ENCODE measurements around the gene LPGAT1. TPM values are rescaled to one million over a fixed set of nuclear protein-coding genes. Genes with fewer than 3 reads are reported as not detected.

The LPGAT1 gene
- total RNA-seq, 4 donors from 2014 or later = 10.8 to 32.0 (median 24.8) TPM

- Histone ChIP-seq H3K4me3 (no peak overlapping the region), H3K27ac (no peak overlapping the region), H3K4me1 (peaks cover 0 to 3% (median 0%) of the 10 kb centered on the region in 3 donors), H3K36me3 (peaks cover 0 to 16% (median 0%) of the 10 kb centered on the region in 3 donors), H3K27me3 (peaks cover 0 to 18% (median 0%) of the 10 kb centered on the region in 4 donors), H3K9me3 (no peaks in the 10 kb centered on the region)
- DNase-seq = no peak
- no peak for TF ChIP-seq CTCF (IDR thresholded peaks at IDR 0.05)
- TF ChIP-seq POLR2A (IDR thresholded peaks at IDR 0.05) = no peak
- WGBS, 2 donors = 75 to 83% methylated on average over 1 of the region's 1 CpG
- intact Hi-C loops (cut with DNase I) = no loop called here
These were observed 88.3 kb downstream of the LPGAT1 start for GRCh38 chr1:211742272-211742671.

GRCh38 chr1:211741788-211742187 lies 88.8 kb downstream of the LPGAT1 start:
- TF ChIP-seq CTCF (IDR thresholded peaks at IDR 0.05) (no peak), POLR2A (IDR thresholded peaks at IDR 0.05) (no peak)
- no peak overlapping the region for H3K4me3 ChIP-seq
- 35 to 38% methylated on average over 3 of the region's 3 CpGs for WGBS, 2 donors
- H3K4me1 ChIP-seq = peaks cover 0 to 4% (median 0%) of the 10 kb centered on the region in 3 donors
- DNase-seq = no peak
- no peaks in the 10 kb centered on the region for H3K9me3 ChIP-seq
- intact Hi-C loops (cut with DNase I) = no loop called here
- H3K36me3 ChIP-seq = peaks cover 0 to 11% (median 0%) of the 10 kb centered on the region in 3 donors
- no peak overlapping the region for H3K27ac ChIP-seq
- H3K27me3 ChIP-seq = peaks cover 0 to 23% (median 0%) of the 10 kb centered on the region in 4 donors

- no peak for DNase-seq
- H3K9me3 ChIP-seq = no peaks in the 10 kb centered on the region
- intact Hi-C loops (cut with DNase I) = no loop called here
- H3K4me3 ChIP-seq = no peak overlapping the region
- H3K27me3 ChIP-seq = peaks cover 0 to 24% (median 0%) of the 10 kb centered on the region in 4 donors
- no peak overlapping the region for H3K27ac ChIP-seq
- TF ChIP-seq POLR2A (IDR thresholded peaks at IDR 0.05) (no peak), CTCF (IDR thresholded peaks at IDR 0.05) (no peak)
- WGBS, 2 donors = 71 to 76% methylated on average over 9 of the region's 9 CpGs
- H3K4me1 ChIP-seq = peaks cover 0 to 11% (median 0%) of the 10 kb centered on the region in 3 donors
- peaks cover 0 to 8% (median 0%) of the 10 kb centered on the region in 3 donors for H3K36me3 ChIP-seq
These were observed 89.4 kb downstream of the LPGAT1 start for GRCh38 chr1:211741116-211741515.

- Histone ChIP-seq H3K9me3 (no peaks in the 10 kb centered on the region), H3K27ac (no peak overlapping the region), H3K4me3 (no peak overlapping the region), H3K27me3 (peaks cover 0 to 24% (median 0%) of the 10 kb centered on the region in 4 donors), H3K36me3 (no peaks in the 10 kb centered on the region), H3K4me1 (peaks cover 8 to 23% (median 9%) of the 10 kb centered on the region in 3 donors)
- intact Hi-C loops (cut with DNase I) = no loop called here
- DNase-seq = no peak
- TF ChIP-seq POLR2A (IDR thresholded peaks at IDR 0.05) = no peak
- TF ChIP-seq CTCF (IDR thresholded peaks at IDR 0.05) = no peak
- 55 to 70% methylated on average over 6 of the region's 6 CpGs for WGBS, 2 donors
These were observed 90.7 kb downstream of the LPGAT1 start for GRCh38 chr1:211739671-211740411.

- Histone ChIP-seq H3K36me3 (no peaks in the 10 kb centered on the region), H3K9me3 (no peaks in the 10 kb centered on the region), H3K4me3 (no peak overlapping the region), H3K27ac (no peak overlapping the region), H3K4me1 (peaks cover 9 to 31% (median 9%) of the 10 kb centered on the region in 3 donors), H3K27me3 (peaks cover 0 to 24% (median 0%) of the 10 kb centered on the region in 4 donors)
- no peak for DNase-seq
- intact Hi-C loops (cut with DNase I) = no loop called here
- 69 to 100% methylated on average over 1 of the region's 2 CpGs for WGBS, 2 donors
- TF ChIP-seq POLR2A (IDR thresholded peaks at IDR 0.05) (no peak), CTCF (IDR thresholded peaks at IDR 0.05) (no peak)
These were observed 91.8 kb downstream of the LPGAT1 start for GRCh38 chr1:211738691-211739301.
